ENCODE data around the gene KREMEN1. TPM values are rescaled to one million over a fixed set of nuclear protein-coding genes. Genes with fewer than 3 reads are reported as not detected.

KREMEN1 gene
- total and polyA plus RNA-seq, 7 donors = 7.7 to 68.2 (median 17.5) TPM

DNA sequence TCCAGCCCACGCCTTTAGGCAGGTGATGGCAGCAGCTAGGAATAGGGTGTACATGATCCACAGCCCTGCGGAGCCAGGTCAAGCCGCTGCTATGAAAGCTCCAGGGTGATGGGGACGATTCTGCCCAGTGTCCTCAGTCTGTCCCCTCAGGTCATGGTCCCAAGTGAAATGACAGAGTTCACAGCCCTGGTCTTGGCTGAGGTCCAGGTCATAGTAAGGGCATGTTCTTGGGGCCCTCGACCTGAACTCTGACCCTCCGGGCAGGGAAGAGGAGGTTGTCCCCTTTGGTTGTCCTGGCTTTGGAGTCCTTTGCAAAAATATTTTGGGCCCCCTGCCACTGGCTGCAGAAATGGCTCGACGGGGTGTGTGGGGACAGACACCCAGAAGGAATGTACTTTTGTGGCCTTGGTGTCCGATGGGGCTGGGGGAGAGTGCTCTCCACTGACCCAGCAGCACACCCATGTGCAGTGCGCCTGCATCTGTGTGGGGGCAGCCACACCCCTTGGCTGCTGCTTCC, 18.5 kb upstream of the KREMEN1 start:
- Histone ChIP-seq H3K4me3 (no peak overlapping the region), H3K27me3 (ENCODE audit: insufficient read depth in 3 of 3, low read length in 2 of 3) (no peaks in the 10 kb centered on the region), H3K9me3 (no peaks in the 10 kb centered on the region), H3K36me3 (ENCODE audit: insufficient read depth in 1 of 2, low read depth in 1 of 2) (peaks cover 0 to 15% of the 10 kb centered on the region in 2 donors), H3K27ac (no peak overlapping the region), H3K4me1 (peaks cover 16% of the 10 kb centered on the region)
- no peak for DNase-seq
- ATAC-seq = peak; percentile 12 to 32 (median 20)
- TF ChIP-seq CTCF (IDR thresholded peaks at IDR 0.05) = no peak
- intact Hi-C loops (cut with DNase I) = no loop called here
- WGBS, 3 donors = 54 to 72% (median 67%) methylated on average over 10 of the region's 10 CpGs

- H3K36me3 ChIP-seq (ENCODE audit: insufficient read depth in 1 of 2, low read depth in 1 of 2) = peaks cover 0 to 5% of the 10 kb centered on the region in 2 donors
- H3K9me3 ChIP-seq = no peaks in the 10 kb centered on the region
- 26 to 40% (median 28%) methylated on average over 14 of the region's 14 CpGs for WGBS, 3 donors
- peak; percentile 69 to 81 (median 70) for ATAC-seq
- intact Hi-C loops (cut with DNase I) = no loop called here
- peaks cover 16% of the 10 kb centered on the region for H3K4me1 ChIP-seq
- no peak for TF ChIP-seq CTCF (IDR thresholded peaks at IDR 0.05)
- DNase-seq = no peak
- no peak overlapping the region for H3K4me3 ChIP-seq
- no peaks in the 10 kb centered on the region for H3K27me3 ChIP-seq (ENCODE audit: insufficient read depth in 3 of 3, low read length in 2 of 3)
- H3K27ac ChIP-seq = no peak overlapping the region
Measured at GRCh38 chr22:29055192-29055830, 17.5 kb upstream of the KREMEN1 start.

- Histone ChIP-seq H3K27me3 (ENCODE audit: insufficient read depth in 3 of 3, low read length in 2 of 3) (no peaks in the 10 kb centered on the region), H3K4me1 (peaks cover 16% of the 10 kb centered on the region), H3K27ac (no peak overlapping the region), H3K36me3 (ENCODE audit: insufficient read depth in 1 of 2, low read depth in 1 of 2) (no peaks in the 10 kb centered on the region), H3K9me3 (no peaks in the 10 kb centered on the region), H3K4me3 (no peak overlapping the region)
- no peak for TF ChIP-seq CTCF (IDR thresholded peaks at IDR 0.05)
- 77 to 90% (median 84%) methylated on average over 3 of the region's 3 CpGs for WGBS, 3 donors
- DNase-seq = no peak
- ATAC-seq = no peak
- intact Hi-C loops (cut with DNase I) = no loop called here
Measured at GRCh38 chr22:29056472-29056871, 16.4 kb upstream of the KREMEN1 start.

GRCh38 chr22:29060251-29060869, 12.5 kb upstream of the KREMEN1 start:
- no peaks in the 10 kb centered on the region for H3K36me3 ChIP-seq (ENCODE audit: insufficient read depth in 1 of 2, low read depth in 1 of 2)
- peaks cover 28% of the 10 kb centered on the region for H3K4me1 ChIP-seq
- 86 to 88% (median 87%) methylated on average over 12 of the region's 12 CpGs for WGBS, 3 donors
- no peak for ATAC-seq
- no peak overlapping the region for H3K27ac ChIP-seq
- H3K27me3 ChIP-seq (ENCODE audit: insufficient read depth in 3 of 3, low read length in 2 of 3) = no peaks in the 10 kb centered on the region
- intact Hi-C loops (cut with DNase I) = loop anchor here in 1 of 2 donors (10.0 kb wide), 1 partner anchor 184 kb away; no protein-coding TSS in a partner anchor
- no peak overlapping the region for H3K4me3 ChIP-seq
- H3K9me3 ChIP-seq = no peaks in the 10 kb centered on the region
- DNase-seq = no peak
- TF ChIP-seq CTCF (IDR thresholded peaks at IDR 0.05) = no peak
